Memory B cell (primary cell): ENCODE data around the gene RIOK3.
A peak's percentile ranks its signal among the peaks of the same experiment; 100 is the strongest.

Source experiments
- ATAC-seq: fragments of 150-1000 bp; cut with Tn5 transposase; 2 replicates; pipeline ENCODE4 v1.10.0; 2021; ENCODE audit warnings: low read depth, mild to moderate bottlenecking, moderate library complexity
- DNase-seq, 2 donors: peaks; one replicate each; pipeline ENCODE4 v3.0.0; 2022; ENCODE audit warnings: low spot score in 2 of 2
- H3K27ac Mint-ChIP-seq: one replicate; pipeline ENCODE4 v1.8.0; 2022; ENCODE audit warnings: mild to moderate bottlenecking, moderate library complexity, mixed read lengths
- H3K27me3 Mint-ChIP-seq: one replicate; pipeline ENCODE4 v1.8.0; 2022; ENCODE audit warnings: mixed read lengths
- H3K36me3 Mint-ChIP-seq: one replicate; pipeline ENCODE4 v1.8.0; 2022; ENCODE audit warnings: mild to moderate bottlenecking, mixed read lengths
- H3K4me1 Mint-ChIP-seq: one replicate; pipeline ENCODE4 v1.8.0; 2022; ENCODE audit warnings: mixed read lengths
- H3K4me3 Mint-ChIP-seq: one replicate; pipeline ENCODE4 v1.8.0; 2022; ENCODE audit warnings: mild to moderate bottlenecking, moderate library complexity, mixed read lengths
- H3K9me3 Mint-ChIP-seq: one replicate; pipeline ENCODE4 v1.8.0; 2022; ENCODE audit warnings: mixed read lengths

The RIOK3 gene

GRCh38 chr18:23437357-23438045 lies 15.6 kb upstream of the RIOK3 start:
- Mint-ChIP-seq H3K4me3 (peak overlapping the region; percentile 89), H3K36me3 (no peaks in the 10 kb centered on the region), H3K9me3 (no peaks in the 10 kb centered on the region), H3K27me3 (no peaks in the 10 kb centered on the region), H3K4me1 (peaks cover 13% of the 10 kb centered on the region), H3K27ac (peak overlapping the region; percentile 20)
- DNase-seq, result peak; percentile 69 to 71
- peak; percentile 100 for ATAC-seq

GRCh38 chr18:23438046-23438377 lies 15.1 kb upstream of the RIOK3 start:
- Mint-ChIP-seq H3K27me3 (no peaks in the 10 kb centered on the region), H3K27ac (no peak overlapping the region), H3K4me1 (peaks cover 13% of the 10 kb centered on the region), H3K36me3 (no peaks in the 10 kb centered on the region), H3K9me3 (no peaks in the 10 kb centered on the region), H3K4me3 (peak overlapping the region; percentile 89)
- DNase-seq (no peak), ATAC-seq (no peak)

GRCh38 chr18:23438608-23439366 lies 14.3 kb upstream of the RIOK3 start:
- Mint-ChIP-seq H3K27ac (no peak overlapping the region), H3K27me3 (no peaks in the 10 kb centered on the region), H3K36me3 (no peaks in the 10 kb centered on the region), H3K9me3 (no peaks in the 10 kb centered on the region), H3K4me1 (peaks cover 13% of the 10 kb centered on the region), H3K4me3 (peak overlapping the region; percentile 60)
- DNase-seq (no peak), ATAC-seq (no peak)

GRCh38 chr18:23440131-23440530 lies 13.0 kb upstream of the RIOK3 start:
- Mint-ChIP-seq H3K27ac (no peak overlapping the region), H3K27me3 (no peaks in the 10 kb centered on the region), H3K9me3 (no peaks in the 10 kb centered on the region), H3K4me3 (no peak overlapping the region), H3K4me1 (peaks cover 11% of the 10 kb centered on the region), H3K36me3 (no peaks in the 10 kb centered on the region)
- no peak for ATAC-seq
- no peak for DNase-seq

- ATAC-seq (no peak), DNase-seq (no peak)
- no peaks in the 10 kb centered on the region for H3K36me3 Mint-ChIP-seq
- peaks cover 5% of the 10 kb centered on the region for H3K4me1 Mint-ChIP-seq
- no peaks in the 10 kb centered on the region for H3K9me3 Mint-ChIP-seq
- no peak overlapping the region for H3K27ac Mint-ChIP-seq
- no peak overlapping the region for H3K4me3 Mint-ChIP-seq
- no peaks in the 10 kb centered on the region for H3K27me3 Mint-ChIP-seq
Measured at GRCh38 chr18:23442958-23443357, 10.1 kb upstream of the RIOK3 start.

GRCh38 chr18:23448291-23448690 lies 4.8 kb upstream of the RIOK3 start:
- H3K4me3 Mint-ChIP-seq, result no peak overlapping the region
- no peaks in the 10 kb centered on the region for H3K36me3 Mint-ChIP-seq
- H3K4me1 Mint-ChIP-seq, result peaks cover 23% of the 10 kb centered on the region
- no peaks in the 10 kb centered on the region for H3K27me3 Mint-ChIP-seq
- H3K27ac Mint-ChIP-seq, result no peak overlapping the region
- no peak for ATAC-seq
- no peak for DNase-seq
- H3K9me3 Mint-ChIP-seq, result peaks cover 1% of the 10 kb centered on the region

- Mint-ChIP-seq H3K27me3 (no peaks in the 10 kb centered on the region), H3K27ac (no peak overlapping the region), H3K4me3 (no peak overlapping the region), H3K9me3 (peaks cover 1% of the 10 kb centered on the region), H3K4me1 (peaks cover 28% of the 10 kb centered on the region), H3K36me3 (no peaks in the 10 kb centered on the region)
- ATAC-seq (no peak), DNase-seq (no peak)
Measured at GRCh38 chr18:23450022-23450421, 3.1 kb upstream of the RIOK3 start.

GRCh38 chr18:23451011-23451410 lies 2.1 kb upstream of the RIOK3 start:
- Mint-ChIP-seq H3K4me1 (peaks cover 28% of the 10 kb centered on the region), H3K27ac (peak overlapping the region; percentile 95), H3K9me3 (peaks cover 1% of the 10 kb centered on the region), H3K4me3 (peak overlapping the region; percentile 22), H3K36me3 (no peaks in the 10 kb centered on the region), H3K27me3 (no peaks in the 10 kb centered on the region)
- ATAC-seq (no peak), DNase-seq (no peak)

- H3K4me3 Mint-ChIP-seq, result peak overlapping the region; percentile 22
- ATAC-seq, result no peak
- peaks cover 26% of the 10 kb centered on the region for H3K4me1 Mint-ChIP-seq
Measured at GRCh38 chr18:23451491-23451890, 1.6 kb upstream of the RIOK3 start.

GRCh38 chr18:23452347-23452727 lies 750 bp upstream of the RIOK3 start:
- Mint-ChIP-seq H3K27ac (peak overlapping the region; percentile 95), H3K27me3 (no peaks in the 10 kb centered on the region), H3K36me3 (peaks cover 2% of the 10 kb centered on the region), H3K4me1 (peaks cover 34% of the 10 kb centered on the region), H3K4me3 (peak overlapping the region; percentile 98), H3K9me3 (peaks cover 1% of the 10 kb centered on the region)
- no peak for DNase-seq
- ATAC-seq, result no peak

More at GRCh38 chr18:23451491-23451890, 1.6 kb upstream of the RIOK3 start:
- Mint-ChIP-seq H3K27me3 (no peaks in the 10 kb centered on the region), H3K27ac (peak overlapping the region; percentile 95), H3K36me3 (no peaks in the 10 kb centered on the region), H3K9me3 (peaks cover 1% of the 10 kb centered on the region)
- DNase-seq, result no peak

- Mint-ChIP-seq H3K4me1 (peaks cover 43% of the 10 kb centered on the region), H3K27ac (peak overlapping the region; percentile 95), H3K27me3 (no peaks in the 10 kb centered on the region), H3K4me3 (peak overlapping the region; percentile 98), H3K36me3 (peaks cover 2% of the 10 kb centered on the region), H3K9me3 (peaks cover 1% of the 10 kb centered on the region)
- ATAC-seq (peak; percentile 33), DNase-seq (no peak)
Measured at GRCh38 chr18:23453680-23454058, 582 bp downstream of the RIOK3 start.

GRCh38 chr18:23456835-23457234 lies 3.7 kb downstream of the RIOK3 start:
- no peaks in the 10 kb centered on the region for H3K9me3 Mint-ChIP-seq
- H3K4me3 Mint-ChIP-seq, result no peak overlapping the region
- no peaks in the 10 kb centered on the region for H3K27me3 Mint-ChIP-seq
- ATAC-seq, result no peak
- H3K4me1 Mint-ChIP-seq, result peaks cover 51% of the 10 kb centered on the region
- H3K27ac Mint-ChIP-seq, result no peak overlapping the region
- peaks cover 8% of the 10 kb centered on the region for H3K36me3 Mint-ChIP-seq
- DNase-seq, result no peak

GRCh38 chr18:23458830-23459529 lies 5.9 kb downstream of the RIOK3 start:
- H3K27me3 Mint-ChIP-seq, result no peaks in the 10 kb centered on the region
- ATAC-seq, result no peak
- H3K9me3 Mint-ChIP-seq, result no peaks in the 10 kb centered on the region

GRCh38 chr18:23459530-23459921 lies 6.4 kb downstream of the RIOK3 start:
- peaks cover 24% of the 10 kb centered on the region for H3K36me3 Mint-ChIP-seq
- H3K27ac Mint-ChIP-seq, result peak overlapping the region; percentile 29
- no peak for DNase-seq
- H3K9me3 Mint-ChIP-seq, result no peaks in the 10 kb centered on the region
- H3K27me3 Mint-ChIP-seq, result no peaks in the 10 kb centered on the region
- peaks cover 46% of the 10 kb centered on the region for H3K4me1 Mint-ChIP-seq
- no peak overlapping the region for H3K4me3 Mint-ChIP-seq
- no peak for ATAC-seq

More at GRCh38 chr18:23458830-23459529, 5.9 kb downstream of the RIOK3 start:
- H3K4me3 Mint-ChIP-seq, result peak overlapping the region; percentile 7
- H3K4me1 Mint-ChIP-seq, result peaks cover 46% of the 10 kb centered on the region
- H3K36me3 Mint-ChIP-seq, result peaks cover 23% of the 10 kb centered on the region
- no peak for DNase-seq
- H3K27ac Mint-ChIP-seq, result peak overlapping the region; percentile 52
